Subcutaneous adipose tissue (tissue), 4 donors: ENCODE results near the gene UCP3. TPM values are rescaled to one million over a fixed set of nuclear protein-coding genes. Genes with fewer than 3 reads are reported as not detected.

Experiments
- CTCF ChIP-seq: fragments of 450-650 bp; IDR thresholded peaks from one replicate; pipeline ENCODE4 v1.5.1; 2016; ENCODE audit warnings: low read depth, mild to moderate bottlenecking, control low read depth, antibody characterized with exemption, moderate library complexity
- total RNA-seq, 4 donors: library from RNA; depleted of rRNA; stranded (reverse); fragments of >200 nt; gene quantifications; one replicate each; pipeline ENCODE4 v1.1.0, GENCODE V29; 2016

The UCP3 gene
- total RNA-seq, 4 donors from 2014 or later, result 0.44 to 1.7 (median 0.78) TPM

GRCh38 chr11:74018331-74019005 is 9.6 kb upstream of the UCP3 start:
- TF ChIP-seq CTCF, result no peak

GRCh38 chr11:74017631-74018030 is 8.7 kb upstream of the UCP3 start:
- TF ChIP-seq CTCF, result no peak

GRCh38 chr11:74015919-74016684 is 7.2 kb upstream of the UCP3 start:
- no peak for TF ChIP-seq CTCF

- no peak for TF ChIP-seq CTCF
Observed at GRCh38 chr11:74014880-74015279, 6.0 kb upstream of the UCP3 start.

GRCh38 chr11:74013141-74013540 is 4.3 kb upstream of the UCP3 start:
- TF ChIP-seq CTCF, result no peak

GRCh38 chr11:74012074-74012809 is 3.4 kb upstream of the UCP3 start:
- TF ChIP-seq CTCF, result no peak
